ENCODE data around the gene HTR2B.

Gene HTR2B

GRCh38 chr2:231168460-231169139 is 43.8 kb upstream of the HTR2B start:
- Histone ChIP-seq H3K36me3 (ENCODE audit: low read depth) (peaks cover 74% of the 10 kb centered on the region), H3K9me3 (ENCODE audit: severe bottlenecking) (no peaks in the 10 kb centered on the region), H3K27ac (ENCODE audit: poor library complexity, severe bottlenecking) (no peak overlapping the region), H3K27me3 (ENCODE audit: insufficient read depth, poor library complexity, severe bottlenecking) (no peaks in the 10 kb centered on the region), H3K4me3 (ENCODE audit: severe bottlenecking) (no peak overlapping the region), H3K4me1 (ENCODE audit: insufficient read depth, poor library complexity, severe bottlenecking) (no peaks in the 10 kb centered on the region)
- DNase-seq (ENCODE audit: low spot score) (no peak), ATAC-seq (ENCODE audit: low read depth) (no peak)
- no peak for TF ChIP-seq CTCF (IDR thresholded peaks at IDR 0.05; ENCODE audit: poor library complexity, severe bottlenecking)

GRCh38 chr2:231167745-231168459 is 43.1 kb upstream of the HTR2B start:
- peaks cover 78% of the 10 kb centered on the region for H3K36me3 ChIP-seq (ENCODE audit: low read depth)

GRCh38 chr2:231163414-231164095 is 38.7 kb upstream of the HTR2B start:
- Histone ChIP-seq H3K27ac (ENCODE audit: poor library complexity, severe bottlenecking) (no peak overlapping the region), H3K4me1 (ENCODE audit: insufficient read depth, poor library complexity, severe bottlenecking) (peaks cover 7% of the 10 kb centered on the region), H3K4me3 (ENCODE audit: severe bottlenecking) (no peak overlapping the region), H3K36me3 (ENCODE audit: low read depth) (peaks cover 67% of the 10 kb centered on the region), H3K9me3 (ENCODE audit: severe bottlenecking) (no peaks in the 10 kb centered on the region), H3K27me3 (ENCODE audit: insufficient read depth, poor library complexity, severe bottlenecking) (no peaks in the 10 kb centered on the region)
- no peak for DNase-seq (ENCODE audit: low spot score)
- no peak for ATAC-seq (ENCODE audit: low read depth)
- no peak for TF ChIP-seq CTCF (IDR thresholded peaks at IDR 0.05; ENCODE audit: poor library complexity, severe bottlenecking)

More at GRCh38 chr2:231167745-231168459, 43.1 kb upstream of the HTR2B start:
- DNase-seq (ENCODE audit: low spot score) (no peak), ATAC-seq (ENCODE audit: low read depth) (no peak)
- TF ChIP-seq CTCF (IDR thresholded peaks at IDR 0.05; ENCODE audit: poor library complexity, severe bottlenecking), result no peak
- no peak overlapping the region for H3K4me3 ChIP-seq (ENCODE audit: severe bottlenecking)
- no peaks in the 10 kb centered on the region for H3K4me1 ChIP-seq (ENCODE audit: insufficient read depth, poor library complexity, severe bottlenecking)
- H3K27ac ChIP-seq (ENCODE audit: poor library complexity, severe bottlenecking), result no peak overlapping the region
- no peaks in the 10 kb centered on the region for H3K9me3 ChIP-seq (ENCODE audit: severe bottlenecking)
- H3K27me3 ChIP-seq (ENCODE audit: insufficient read depth, poor library complexity, severe bottlenecking), result no peaks in the 10 kb centered on the region

GRCh38 chr2:231163011-231163410 is 38.2 kb upstream of the HTR2B start:
- Histone ChIP-seq H3K27me3 (ENCODE audit: insufficient read depth, poor library complexity, severe bottlenecking) (no peaks in the 10 kb centered on the region), H3K4me1 (ENCODE audit: insufficient read depth, poor library complexity, severe bottlenecking) (peaks cover 7% of the 10 kb centered on the region), H3K9me3 (ENCODE audit: severe bottlenecking) (no peaks in the 10 kb centered on the region), H3K27ac (ENCODE audit: poor library complexity, severe bottlenecking) (no peak overlapping the region), H3K4me3 (ENCODE audit: severe bottlenecking) (no peak overlapping the region), H3K36me3 (ENCODE audit: low read depth) (peaks cover 63% of the 10 kb centered on the region)
- TF ChIP-seq CTCF (IDR thresholded peaks at IDR 0.05; ENCODE audit: poor library complexity, severe bottlenecking), result no peak
- no peak for ATAC-seq (ENCODE audit: low read depth)
- DNase-seq (ENCODE audit: low spot score), result no peak

Measured in RWPE2 (cell line).